Activated gamma-delta T cell (primary cell): ENCODE measurements around the gene CBX8.

Experiments used
- DNase-seq: peaks from one replicate; lab custom pipeline; 2025; lab: John Stamatoyannopoulos, UW
- total RNA-seq, 2 donors: gene quantifications; one replicate each; lab custom pipeline; 2026; lab: John Stamatoyannopoulos, UW

Gene CBX8
- 4.0 to 4.4 reads per million in 2 donors for total RNA-seq

- peak; percentile 97 for DNase-seq
Measured at GRCh38 chr17:79796763-79797491, at the start of gene CBX8. Gene CBX8, minus strand, starts transcription at chr17:79797077. Its CDS starts 79 bp downstream, at chr17:79796998.

DNA sequence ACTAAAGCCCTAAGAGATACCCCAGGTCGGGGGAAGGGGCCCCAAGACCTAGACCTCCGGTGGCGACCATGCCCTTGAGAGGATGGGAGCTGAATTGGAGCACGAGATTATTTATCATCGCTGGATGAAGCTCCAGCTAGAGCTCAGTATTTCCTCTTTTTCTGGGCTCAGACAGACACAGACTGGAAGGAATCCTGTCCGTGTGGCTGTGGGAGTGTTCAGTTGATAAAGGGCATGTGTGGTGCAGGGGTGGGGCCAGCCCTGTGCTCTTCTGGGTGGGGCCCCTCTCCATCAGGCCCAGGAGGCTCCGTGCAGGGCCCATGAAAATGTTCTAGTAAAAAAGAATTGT is 48.7 kb upstream of the CBX8 start:
- no peak for DNase-seq

DNA sequence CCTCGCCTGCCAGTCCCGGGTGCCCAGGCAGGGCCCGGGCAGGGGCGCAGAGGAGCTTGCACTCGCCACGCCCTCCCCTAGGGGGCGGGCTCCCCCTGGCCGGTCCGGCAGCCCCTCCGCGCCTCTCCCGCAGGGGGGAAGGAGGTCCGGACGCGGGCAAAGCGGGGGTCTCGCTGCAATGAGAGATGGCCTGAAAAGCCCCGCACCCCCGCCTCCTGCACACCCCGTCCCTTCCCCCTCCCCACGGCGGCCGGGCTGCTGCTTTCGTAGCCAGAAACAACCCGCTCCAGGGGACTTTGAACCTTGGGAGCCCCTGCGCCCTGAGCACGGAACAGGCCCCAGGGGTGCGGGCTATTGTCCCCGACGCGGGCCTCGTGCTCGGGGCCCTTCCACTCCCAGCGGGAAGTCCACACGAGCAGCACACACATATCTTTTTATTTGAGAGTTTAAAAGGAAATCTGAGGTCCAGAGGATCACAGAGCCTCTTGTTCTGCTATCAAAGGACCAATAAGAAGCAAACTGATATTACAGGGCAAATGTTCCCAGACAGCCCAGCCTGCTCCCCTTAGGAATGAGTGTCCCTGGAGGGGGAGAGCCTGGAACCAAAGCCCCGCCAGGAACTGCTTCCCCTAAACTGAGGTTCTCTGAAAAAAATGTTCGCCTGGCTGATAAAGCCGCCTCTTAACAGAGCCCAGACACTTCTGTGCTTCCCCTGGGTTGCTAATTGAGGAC is 48.2 kb upstream of the CBX8 start:
- DNase-seq: no peak

- DNase-seq: no peak
Measured at GRCh38 chr17:79843816-79844800, 47.2 kb upstream of the CBX8 start.

GRCh38 chr17:79843474-79843815 is 46.6 kb upstream of the CBX8 start:
- DNase-seq: no peak

- no peak for DNase-seq
Measured at GRCh38 chr17:79842656-79843473, 46.0 kb upstream of the CBX8 start.

DNA sequence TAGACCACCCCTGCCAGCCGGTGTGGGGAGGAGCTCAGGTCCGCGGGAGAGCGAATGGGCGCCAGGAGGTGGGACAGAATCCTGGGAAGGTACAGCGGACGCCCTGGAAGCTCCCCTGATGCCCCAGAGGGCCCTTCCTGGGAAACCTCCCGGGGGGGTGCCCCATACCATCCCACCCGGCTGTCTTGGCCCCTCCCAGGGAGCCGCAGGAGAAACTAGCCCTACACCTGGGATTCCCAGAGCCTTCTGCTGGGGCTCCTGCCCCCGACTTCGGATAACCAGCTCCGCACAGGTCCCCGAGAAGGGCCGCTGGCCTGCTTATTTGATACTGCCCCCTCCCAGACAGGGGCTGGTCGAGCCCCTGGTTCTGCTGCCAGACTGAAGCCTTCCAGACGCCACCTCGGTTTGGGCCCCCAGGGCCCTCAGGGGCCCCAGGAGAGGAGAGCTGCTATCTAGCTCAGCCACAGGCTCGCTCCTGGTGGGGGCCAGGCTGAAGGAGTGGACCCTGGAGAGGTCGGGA is 45.3 kb upstream of the CBX8 start:
- no peak for DNase-seq

DNA sequence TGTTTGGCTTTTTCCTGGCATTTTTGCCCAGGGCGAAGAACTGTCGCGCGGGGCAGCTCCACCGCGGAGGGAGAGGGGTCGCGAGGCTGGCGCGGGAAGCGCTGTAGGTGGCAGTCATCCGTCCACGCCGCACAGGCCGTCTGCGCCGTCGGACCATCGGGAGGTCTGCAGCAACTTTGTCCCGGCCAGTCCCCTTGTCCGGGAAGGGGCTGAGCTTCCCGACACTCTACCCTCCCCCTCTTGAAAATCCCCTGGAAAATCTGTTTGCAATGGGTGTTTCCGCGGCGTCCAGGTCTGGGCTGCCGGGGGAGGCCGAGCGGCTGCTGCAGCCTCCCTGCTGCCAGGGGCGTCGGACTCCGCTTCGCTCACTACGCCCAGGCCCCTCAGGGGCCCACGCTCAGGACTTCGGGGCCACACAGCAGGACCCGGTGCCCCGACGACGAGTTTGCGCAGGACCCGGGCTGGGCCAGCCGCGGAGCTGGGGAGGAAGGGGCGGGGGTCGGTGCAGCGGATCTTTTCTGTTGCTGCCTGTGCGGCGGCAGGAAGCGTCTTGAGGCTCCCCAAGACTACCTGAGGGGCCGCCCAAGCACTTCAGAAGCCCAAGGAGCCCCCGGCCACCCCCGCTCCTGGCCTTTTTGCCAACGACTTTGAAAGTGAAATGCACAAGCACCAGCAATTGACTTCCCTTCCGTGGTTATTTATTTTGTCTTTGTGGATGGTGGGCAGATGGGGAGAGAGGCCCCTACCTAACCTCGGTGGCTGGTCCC is 44.7 kb upstream of the CBX8 start:
- DNase-seq: no peak

GRCh38 chr17:79840989-79841286 is 44.1 kb upstream of the CBX8 start:
- no peak for DNase-seq

DNA sequence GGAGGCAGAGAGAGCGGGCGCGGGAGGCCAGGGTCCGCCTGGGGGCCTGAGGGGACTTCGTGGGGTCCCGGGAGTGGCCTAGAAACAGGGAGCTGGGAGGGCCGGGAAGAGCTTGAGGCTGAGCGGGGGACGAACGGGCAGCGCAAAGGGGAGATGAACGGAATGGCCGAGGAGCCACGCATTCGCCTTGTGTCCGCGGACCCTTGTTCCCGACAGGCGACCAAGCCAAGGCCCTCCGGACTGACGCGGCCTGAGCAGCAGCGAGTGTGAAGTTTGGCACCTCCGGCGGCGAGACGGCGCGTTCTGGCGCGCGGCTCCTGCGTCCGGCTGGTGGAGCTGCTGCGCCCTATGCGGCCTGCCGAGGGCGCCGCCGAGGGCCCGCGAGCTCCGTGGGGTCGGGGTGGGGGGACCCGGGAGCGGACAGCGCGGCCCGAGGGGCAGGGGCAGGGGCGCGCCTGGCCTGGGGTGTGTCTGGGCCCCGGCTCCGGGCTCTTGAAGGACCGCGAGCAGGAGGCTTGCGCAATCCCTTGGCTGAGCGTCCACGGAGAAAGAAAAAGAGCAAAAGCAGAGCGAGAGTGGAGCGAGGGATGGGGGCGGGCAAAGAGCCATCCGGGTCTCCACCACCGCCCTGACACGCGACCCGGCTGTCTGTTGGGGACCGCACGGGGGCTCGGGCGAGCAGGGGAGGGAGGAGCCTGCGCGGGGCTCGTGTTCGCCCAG is 43.6 kb upstream of the CBX8 start:
- no peak for DNase-seq

GRCh38 chr17:79839356-79840268 is 42.7 kb upstream of the CBX8 start, which contains the start of gene CBX4:
Gene CBX4, minus strand, starts transcription at chr17:79839440. Its CDS starts 189 bp downstream, at chr17:79839251.
- peak; percentile 90 for DNase-seq

DNA sequence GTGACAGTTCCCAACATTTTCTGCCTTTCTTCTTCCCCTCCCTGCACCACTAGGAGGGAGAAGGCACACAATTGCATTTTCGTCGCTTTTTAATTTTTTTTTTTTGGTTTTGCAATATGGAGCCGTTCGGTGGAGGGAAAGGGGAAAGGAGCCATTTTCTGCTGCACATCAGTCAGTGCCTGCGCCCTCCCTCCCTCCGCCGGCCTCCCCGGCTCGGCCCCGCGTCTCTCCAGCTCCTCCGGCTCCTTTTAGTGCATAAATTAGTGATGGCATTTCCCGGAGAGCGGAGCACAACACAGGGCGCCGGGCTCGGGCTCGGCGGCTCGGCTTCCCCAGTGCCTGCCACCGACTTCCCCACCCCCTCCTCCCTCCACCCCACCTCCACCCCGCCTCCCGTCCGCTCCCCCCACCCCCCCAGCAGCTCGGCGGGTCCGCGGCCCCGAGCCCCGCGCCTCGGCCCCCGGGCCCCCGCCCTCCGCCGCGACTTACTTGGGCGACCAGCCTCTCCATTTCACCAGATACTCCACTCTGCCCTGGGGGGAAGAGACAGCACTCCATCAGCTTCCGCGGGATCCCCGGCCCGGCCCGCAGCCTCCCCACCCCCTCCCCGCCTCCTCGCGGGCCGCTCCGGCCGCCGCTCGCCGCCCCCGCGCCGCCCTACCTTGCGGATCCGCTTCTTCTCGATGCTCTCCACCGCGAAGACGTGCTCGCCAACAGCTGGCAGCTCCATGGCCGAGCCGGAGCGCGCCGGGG is 41.8 kb upstream of the CBX8 start:
- no peak for DNase-seq

DNA sequence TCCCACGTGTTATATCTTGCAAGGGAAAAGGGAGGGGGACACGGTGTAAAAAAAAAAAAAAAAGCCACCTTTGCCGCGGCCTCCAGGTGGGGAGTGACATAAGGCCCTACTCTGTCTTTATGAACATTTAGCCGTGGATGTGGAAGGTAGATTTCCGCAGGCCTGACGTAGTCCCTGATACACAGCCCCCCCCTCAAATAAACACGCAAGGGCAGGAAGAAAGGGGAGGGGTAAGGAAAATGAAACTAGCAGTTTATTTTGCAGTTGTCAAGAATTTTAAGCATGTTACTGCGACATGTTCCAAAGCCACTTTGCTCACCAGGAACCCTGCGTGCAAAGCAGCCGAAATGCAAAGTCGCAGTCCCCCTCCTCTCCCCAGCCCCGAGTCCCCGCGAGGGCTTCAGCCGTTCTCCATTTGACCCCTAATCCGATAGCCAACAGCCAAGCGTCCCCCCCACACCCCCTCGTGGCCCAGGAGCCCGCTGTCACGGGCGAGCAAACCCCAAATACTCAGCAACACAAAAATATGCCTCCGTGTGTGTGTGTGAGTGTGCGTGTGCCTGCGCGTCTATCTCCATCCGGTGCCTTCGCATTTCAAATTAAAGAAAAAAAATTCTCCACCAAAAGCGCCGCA is 41.1 kb upstream of the CBX8 start:
- DNase-seq: no peak

DNA sequence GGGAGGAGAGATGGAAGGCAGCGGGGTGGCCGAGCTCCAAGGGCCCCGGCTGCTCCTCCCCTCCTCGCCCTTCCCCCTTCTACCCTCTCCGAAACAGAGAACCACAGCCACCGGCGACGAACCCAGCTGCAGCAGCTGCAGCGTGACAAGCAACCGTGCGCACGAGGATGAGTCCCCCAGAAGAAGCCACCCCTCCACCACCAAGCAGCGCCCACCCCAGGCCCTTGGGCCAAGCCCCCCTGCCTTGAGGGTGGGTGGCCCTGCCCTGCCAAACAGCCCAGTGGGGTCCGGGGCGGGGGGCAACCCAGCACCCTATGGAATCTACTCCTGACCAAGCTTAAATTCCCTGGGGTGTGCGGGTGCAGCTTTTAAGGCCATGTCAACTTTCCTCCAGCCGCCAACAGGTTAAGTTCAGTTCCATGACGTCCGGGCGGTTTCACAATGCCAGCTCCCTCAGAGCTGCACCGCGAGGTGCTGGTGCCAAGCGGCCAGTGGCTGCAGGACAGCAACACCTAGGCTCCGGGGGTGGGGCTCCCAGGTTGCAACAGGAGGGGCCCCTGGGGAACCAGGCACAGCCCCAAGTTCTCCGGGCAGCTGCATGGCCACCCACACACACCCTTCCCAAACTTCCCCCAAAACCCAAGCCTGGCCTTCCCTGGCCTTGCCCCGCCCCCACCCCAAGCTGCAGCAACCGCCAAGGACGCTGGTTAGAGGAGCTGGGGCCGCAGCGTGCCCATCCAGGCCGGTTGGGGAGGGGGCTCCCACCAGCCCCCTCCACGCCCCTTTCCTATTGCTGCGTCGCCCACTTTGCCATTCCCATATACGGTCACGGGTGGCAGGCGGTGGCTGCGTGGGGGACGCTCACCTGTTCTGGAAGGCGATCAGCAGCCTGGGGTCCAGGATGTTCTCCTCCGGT is 40.4 kb upstream of the CBX8 start:
- DNase-seq: no peak

- DNase-seq: no peak
Measured at GRCh38 chr17:79836510-79836971, 39.7 kb upstream of the CBX8 start.

DNA sequence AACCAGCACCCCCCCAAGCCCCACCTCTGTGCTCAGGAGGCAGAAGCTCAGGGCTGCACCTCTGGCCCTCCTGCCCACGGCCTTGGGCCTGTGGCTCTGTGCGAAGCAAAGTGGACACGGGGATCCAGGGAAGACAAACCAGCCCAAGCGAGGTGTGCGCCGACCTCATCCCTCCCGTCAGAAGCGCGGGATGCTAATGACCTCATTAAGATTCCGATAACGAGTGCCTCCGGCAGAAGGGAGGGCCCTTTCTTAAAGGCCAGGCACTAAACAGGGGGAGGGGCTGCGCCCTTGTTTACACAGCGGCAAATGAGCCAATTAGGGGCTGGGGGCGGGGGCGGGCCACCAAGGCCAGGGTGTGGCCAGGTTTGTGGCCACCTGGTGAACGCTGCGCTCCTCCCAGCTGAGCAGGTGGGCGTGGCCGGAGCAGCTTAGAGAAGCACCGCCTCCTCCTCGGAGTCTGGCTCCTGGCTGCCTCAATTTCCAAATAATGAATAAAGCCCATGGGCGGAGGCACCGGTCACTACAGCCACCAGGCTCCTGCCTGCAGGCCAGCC is 39.2 kb upstream of the CBX8 start:
- DNase-seq: no peak
